Measurements from ENCODE around the gene VPS33A. TPM values are rescaled to one million over a fixed set of nuclear protein-coding genes. Genes with fewer than 3 reads are reported as not detected.

Gene VPS33A
- polyA plus RNA-seq, 2 of the 4 experiments (the other 2 are of a cell fraction): 19.9 to 32.4 TPM

DNA sequence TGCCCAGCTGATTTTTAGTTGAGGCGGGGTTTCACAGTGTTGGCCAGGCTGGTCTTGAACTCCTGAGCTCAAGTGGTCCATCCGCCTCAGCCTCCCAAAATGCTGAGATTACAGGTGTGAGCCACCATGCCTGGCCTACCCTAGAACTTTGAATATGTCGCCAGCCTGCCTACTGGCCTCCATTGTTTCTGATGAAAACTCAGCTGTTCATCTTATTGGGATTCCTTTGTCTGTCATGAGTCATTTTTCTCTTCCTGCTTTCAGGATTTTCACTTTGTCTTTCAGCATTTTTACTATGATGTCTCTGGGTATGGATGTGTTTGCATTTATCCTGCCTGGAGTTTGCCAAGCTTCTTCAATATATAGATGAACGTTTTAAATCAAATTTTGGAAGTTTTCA, 70.9 kb downstream of the VPS33A start:
- DNase-seq (ENCODE audit: low read depth in 1 of 2, low spot score in 1 of 2) (no peak), FAIRE-seq (no peak), ATAC-seq (no peak)
- TF ChIP-seq ZC3H11A (IDR thresholded peaks at IDR 0.05) (no peak), FOSL2 (IDR thresholded peaks at IDR 0.05) (no peak), FOSL2 (CRISPR knock-in tag; IDR thresholded peaks at IDR 0.05) (peak; percentile 27; the same call in 1 of the 2 replicates)
- 39% methylated on average over 4 of the region's 4 CpGs for WGBS (ENCODE audit: missing lambda C conversion rate)
- Histone ChIP-seq H3K9me3 (0 out of 3 replicates have a peak, but pooled peaks cover 9% of the 10 kb centered on the region), H3K4me2 (no peak overlapping the region), H3K4me1 (peaks cover 5% of the 10 kb centered on the region; the same call in 1 of the 3 replicates), H3K27ac (no peak overlapping the region), H3K4me3 (no peak overlapping the region)
- CTCF ChIA-PET: interaction anchor here (1.1 to 10.5 kb wide), 5 partner anchors 14 to 141 kb away, joined by 3 to 117 read pairs (median 3); no protein-coding TSS in a partner anchor
- POLR2A ChIA-PET: no interaction called here

DNA sequence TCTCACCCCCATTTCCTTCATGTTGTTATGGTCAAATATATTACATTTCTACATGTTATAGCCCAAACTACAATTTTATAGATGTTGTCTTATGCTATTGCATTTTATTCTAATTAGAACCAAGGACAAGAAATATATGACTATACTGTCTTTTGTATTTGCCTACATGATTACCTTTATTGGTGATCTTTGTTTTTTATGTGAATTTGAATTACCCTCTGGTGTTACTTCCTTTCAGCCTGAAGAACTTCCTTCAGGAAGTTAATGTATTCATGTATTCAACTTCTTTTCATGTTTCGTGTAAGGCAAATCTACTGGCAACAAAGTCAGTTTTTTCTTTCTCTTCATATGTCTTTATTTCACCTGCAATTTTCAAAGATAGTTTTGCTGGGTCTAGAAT, 71.5 kb downstream of the VPS33A start:
- Histone ChIP-seq H3K9me3 (0 out of 3 replicates have a peak, but pooled peaks cover 9% of the 10 kb centered on the region), H3K4me2 (no peak overlapping the region), H3K4me1 (peaks cover 5% of the 10 kb centered on the region; the same call in 1 of the 3 replicates), H3K4me3 (no peak overlapping the region), H3K27ac (no peak overlapping the region)
- FAIRE-seq (no peak), ATAC-seq (no peak), DNase-seq (ENCODE audit: low read depth in 1 of 2, low spot score in 1 of 2) (no peak)
- WGBS (ENCODE audit: missing lambda C conversion rate): 26% methylated on average over 1 of the region's 1 CpG
- ChIA-PET POLR2A (no interaction called here), CTCF (interaction anchor here (1.3 to 10.5 kb wide), 4 partner anchors 66 to 141 kb away, joined by 3 to 117 read pairs (median 6); no protein-coding TSS in a partner anchor)
- TF ChIP-seq EHMT2 (IDR thresholded peaks at IDR 0.05; ENCODE audit: low read depth): no peak
- no peak for TF ChIP-seq CHD2 (IDR thresholded peaks at IDR 0.05; ENCODE audit: low read length, partially characterized antibody)
- TF ChIP-seq, protein P1, sequence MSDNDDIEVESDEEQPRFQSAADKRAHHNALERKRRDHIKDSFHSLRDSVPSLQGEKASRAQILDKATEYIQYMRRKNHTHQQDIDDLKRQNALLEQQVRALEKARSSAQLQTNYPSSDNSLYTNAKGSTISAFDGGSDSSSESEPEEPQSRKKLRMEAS (IDR thresholded peaks at IDR 0.05): no peak

DNA sequence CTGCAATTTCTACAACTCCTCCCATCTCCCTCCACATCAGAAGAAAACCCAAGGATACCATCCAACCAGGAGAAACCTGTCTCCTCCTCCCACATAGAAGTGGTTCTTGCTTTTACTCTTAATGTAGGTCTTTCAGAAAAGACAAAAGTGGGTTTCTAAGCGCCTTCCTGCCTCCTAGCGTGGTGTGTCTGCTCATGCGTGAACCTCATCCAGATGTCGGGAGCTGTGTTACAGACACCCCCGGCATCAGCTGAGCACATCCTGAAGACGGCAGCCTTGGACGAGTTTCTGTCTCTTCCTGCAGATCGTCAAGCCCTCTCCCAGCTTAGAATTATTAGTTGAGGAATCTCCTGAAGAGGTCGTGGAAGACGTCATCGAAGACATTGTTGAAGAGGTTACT, 73.9 kb downstream of the VPS33A start:
- H3K4me3 ChIP-seq: no peak overlapping the region
- H3K9me3 ChIP-seq: 0 out of 3 replicates have a peak, but pooled peaks cover 9% of the 10 kb centered on the region
- H3K27ac ChIP-seq: no peak overlapping the region
- DNase-seq (ENCODE audit: low read depth in 1 of 2, low spot score in 1 of 2) (no peak), ATAC-seq (no peak), FAIRE-seq (no peak)
- WGBS (ENCODE audit: missing lambda C conversion rate): 88% methylated on average over 11 of the region's 11 CpGs
- no peaks in the 10 kb centered on the region for H3K4me1 ChIP-seq
- H3K4me2 ChIP-seq: no peak overlapping the region
- ChIA-PET POLR2A (no interaction called here), CTCF (interaction anchor here (1.8 to 10.5 kb wide), 4 partner anchors 9 to 138 kb away, joined by 5 to 117 read pairs (median 28); no protein-coding TSS in a partner anchor)
- TF ChIP-seq, protein P2, sequence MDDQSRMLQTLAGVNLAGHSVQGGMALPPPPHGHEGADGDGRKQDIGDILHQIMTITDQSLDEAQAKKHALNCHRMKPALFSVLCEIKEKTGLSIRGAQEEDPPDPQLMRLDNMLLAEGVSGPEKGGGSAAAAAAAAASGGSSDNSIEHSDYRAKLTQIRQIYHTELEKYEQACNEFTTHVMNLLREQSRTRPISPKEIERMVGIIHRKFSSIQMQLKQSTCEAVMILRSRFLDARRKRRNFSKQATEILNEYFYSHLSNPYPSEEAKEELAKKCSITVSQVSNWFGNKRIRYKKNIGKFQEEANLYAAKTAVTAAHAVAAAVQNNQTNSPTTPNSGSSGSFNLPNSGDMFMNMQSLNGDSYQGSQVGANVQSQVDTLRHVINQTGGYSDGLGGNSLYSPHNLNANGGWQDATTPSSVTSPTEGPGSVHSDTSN (IDR thresholded peaks at IDR 0.05): no peak
- no peak for TF ChIP-seq EP300 (IDR thresholded peaks at IDR 0.05)
- no peak for TF ChIP-seq ESRRA (IDR thresholded peaks at IDR 0.05; ENCODE audit: borderline replicate concordance, low read length)
- no peak for TF ChIP-seq HEYL (CRISPR knock-in tag; IDR thresholded peaks at IDR 0.05)
- no peak for TF ChIP-seq SMC3 (IDR thresholded peaks at IDR 0.05)
- TF ChIP-seq CHD2 (IDR thresholded peaks at IDR 0.05; ENCODE audit: low read length, partially characterized antibody): no peak
- TF ChIP-seq ZC3H11A (IDR thresholded peaks at IDR 0.05): no peak
- no peak for TF ChIP-seq ZNF302 (CRISPR knock-in tag; IDR thresholded peaks at IDR 0.05)

DNA sequence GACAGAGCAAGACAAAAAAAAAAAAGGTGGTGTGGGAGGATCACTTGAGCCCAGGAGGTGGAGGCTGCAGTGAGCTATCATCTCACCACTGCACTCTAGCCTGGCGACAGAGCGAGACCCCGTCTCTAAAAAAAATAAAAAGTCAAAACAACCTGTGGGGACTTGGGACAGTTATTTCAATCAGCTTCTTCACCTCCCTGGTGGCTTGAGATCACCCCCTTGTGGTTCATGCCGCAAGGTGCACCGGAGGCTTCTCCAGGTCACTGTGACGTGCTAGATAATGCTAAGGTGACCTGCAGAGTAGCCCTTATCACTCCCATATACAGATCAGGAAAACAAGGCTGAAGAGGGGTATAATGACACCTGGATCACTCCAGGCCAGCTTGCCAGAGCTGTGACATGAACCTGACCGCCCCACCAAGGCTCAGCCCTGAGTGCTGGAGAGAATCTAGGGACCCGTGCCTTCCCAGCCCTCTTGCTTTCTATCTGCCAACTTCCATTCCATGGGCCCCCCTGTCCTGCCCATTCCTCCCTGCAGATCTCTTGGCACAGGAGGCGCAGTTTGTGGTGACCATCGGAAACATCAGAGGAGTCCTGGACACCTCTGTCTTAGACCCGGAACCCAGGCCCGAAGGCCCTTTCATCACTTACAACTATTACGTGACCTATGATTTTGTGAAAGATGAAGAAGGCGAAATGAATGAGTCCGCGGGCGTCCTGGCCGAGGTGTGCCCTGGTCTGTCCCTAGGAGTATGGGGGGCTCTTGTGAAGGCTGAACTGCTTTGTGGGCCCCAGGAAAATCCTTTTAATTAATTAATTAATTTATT, 75.2 kb downstream of the VPS33A start:
- ATAC-seq (peak; percentile 95), FAIRE-seq (peak; percentile 46), DNase-seq (ENCODE audit: low read depth in 1 of 2, low spot score in 1 of 2) (peak; percentile 79 to 93)
- TF ChIP-seq MYC (IDR thresholded peaks at IDR 0.05; ENCODE audit: borderline replicate concordance, low read length) (no peak), JUNB (IDR thresholded peaks at IDR 0.05) (no peak), POLR2A (IDR thresholded peaks at IDR 0.05; ENCODE audit: low read length) (no peak), PHF8 (IDR thresholded peaks at IDR 0.05; ENCODE audit: borderline replicate concordance, low read depth) (no peak), SMC3 (IDR thresholded peaks at IDR 0.05) (peak; percentile 75), RAD21 (conservative IDR thresholded peaks at IDR 0.05 in 1 of 2, IDR thresholded peaks at IDR 0.05 in 1 of 2) (peak; percentile 80 to 92), EHF (CRISPR knock-in tag; IDR thresholded peaks at IDR 0.05) (no peak), EP300 (IDR thresholded peaks at IDR 0.05) (no peak), POLR2AphosphoS2 (conservative IDR thresholded peaks at IDR 0.05; ENCODE audit: low read length) (no peak)
- TF ChIP-seq, protein P3, sequence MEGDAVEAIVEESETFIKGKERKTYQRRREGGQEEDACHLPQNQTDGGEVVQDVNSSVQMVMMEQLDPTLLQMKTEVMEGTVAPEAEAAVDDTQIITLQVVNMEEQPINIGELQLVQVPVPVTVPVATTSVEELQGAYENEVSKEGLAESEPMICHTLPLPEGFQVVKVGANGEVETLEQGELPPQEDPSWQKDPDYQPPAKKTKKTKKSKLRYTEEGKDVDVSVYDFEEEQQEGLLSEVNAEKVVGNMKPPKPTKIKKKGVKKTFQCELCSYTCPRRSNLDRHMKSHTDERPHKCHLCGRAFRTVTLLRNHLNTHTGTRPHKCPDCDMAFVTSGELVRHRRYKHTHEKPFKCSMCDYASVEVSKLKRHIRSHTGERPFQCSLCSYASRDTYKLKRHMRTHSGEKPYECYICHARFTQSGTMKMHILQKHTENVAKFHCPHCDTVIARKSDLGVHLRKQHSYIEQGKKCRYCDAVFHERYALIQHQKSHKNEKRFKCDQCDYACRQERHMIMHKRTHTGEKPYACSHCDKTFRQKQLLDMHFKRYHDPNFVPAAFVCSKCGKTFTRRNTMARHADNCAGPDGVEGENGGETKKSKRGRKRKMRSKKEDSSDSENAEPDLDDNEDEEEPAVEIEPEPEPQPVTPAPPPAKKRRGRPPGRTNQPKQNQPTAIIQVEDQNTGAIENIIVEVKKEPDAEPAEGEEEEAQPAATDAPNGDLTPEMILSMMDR (IDR thresholded peaks at IDR 0.05): peak; percentile 71
- TF ChIP-seq, protein P4, sequence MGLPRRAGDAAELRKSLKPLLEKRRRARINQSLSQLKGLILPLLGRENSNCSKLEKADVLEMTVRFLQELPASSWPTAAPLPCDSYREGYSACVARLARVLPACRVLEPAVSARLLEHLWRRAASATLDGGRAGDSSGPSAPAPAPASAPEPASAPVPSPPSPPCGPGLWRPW (IDR thresholded peaks at IDR 0.05): no peak
- H3K9me3 ChIP-seq: 0 out of 3 replicates have a peak, but pooled peaks cover 9% of the 10 kb centered on the region
- CTCF ChIA-PET: interaction anchor here (0.6 to 10.5 kb wide), 46 partner anchors 8 to 1968 kb away, joined by 3 to 117 read pairs (median 4); partner anchors contain the start of gene IL31
- POLR2A ChIA-PET: interaction anchor here (0.7 kb wide), 1 partner anchor 113 kb away, joined by 3 read pairs; no protein-coding TSS in a partner anchor
- H3K27ac ChIP-seq: no peak overlapping the region
- no peak overlapping the region for H3K4me2 ChIP-seq
- H3K4me1 ChIP-seq: no peaks in the 10 kb centered on the region
- no peak overlapping the region for H3K4me3 ChIP-seq
- 51% methylated on average over 18 of the region's 18 CpGs for WGBS (ENCODE audit: missing lambda C conversion rate)

Data from A549 (cell line).